ENCODE measurements around the gene RELL2. TPM values are rescaled to one million over a fixed set of nuclear protein-coding genes. Genes with fewer than 3 reads are reported as not detected.

The RELL2 gene
- total RNA-seq, 4 donors from 2014 or later: 4.3 to 10.4 (median 6.4) TPM

DNA sequence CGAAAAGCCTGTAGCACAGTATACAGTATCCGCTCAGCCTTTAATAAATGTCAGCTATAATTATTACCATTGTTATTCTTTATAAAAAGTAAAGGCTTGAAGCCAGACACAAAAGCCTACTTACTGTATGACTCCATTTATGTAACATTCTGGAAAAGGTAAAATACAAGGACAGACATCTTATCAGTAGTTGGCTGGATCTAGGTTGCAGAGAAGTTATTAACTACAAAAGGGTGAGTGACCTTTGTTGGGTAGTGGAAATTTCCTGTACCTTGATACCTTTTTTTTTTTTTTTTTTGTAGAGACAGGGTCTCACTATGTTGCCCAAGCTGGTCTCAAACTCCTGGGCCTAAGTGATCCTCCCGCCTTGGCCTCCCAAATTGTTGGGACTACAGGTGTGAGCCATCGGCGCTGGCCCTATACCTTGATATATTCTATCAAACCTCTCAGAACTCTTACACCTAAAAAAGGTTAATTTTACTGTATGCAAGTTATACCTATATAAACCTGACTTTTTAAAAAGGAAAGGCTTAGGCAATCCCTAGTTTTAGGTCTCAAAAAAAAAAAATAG is 6.1 kb upstream of the RELL2 start:
- DNase-seq: no peak
- H3K4me1 ChIP-seq: peaks cover 11 to 23% (median 17%) of the 10 kb centered on the region in 3 donors
- peaks cover 23 to 73% (median 24%) of the 10 kb centered on the region in 3 donors for H3K36me3 ChIP-seq
- H3K4me3 ChIP-seq: no peak overlapping the region
- intact Hi-C loops (cut with DNase I): no loop called here
- TF ChIP-seq POLR2A (IDR thresholded peaks at IDR 0.05): no peak
- TF ChIP-seq, protein P1, sequence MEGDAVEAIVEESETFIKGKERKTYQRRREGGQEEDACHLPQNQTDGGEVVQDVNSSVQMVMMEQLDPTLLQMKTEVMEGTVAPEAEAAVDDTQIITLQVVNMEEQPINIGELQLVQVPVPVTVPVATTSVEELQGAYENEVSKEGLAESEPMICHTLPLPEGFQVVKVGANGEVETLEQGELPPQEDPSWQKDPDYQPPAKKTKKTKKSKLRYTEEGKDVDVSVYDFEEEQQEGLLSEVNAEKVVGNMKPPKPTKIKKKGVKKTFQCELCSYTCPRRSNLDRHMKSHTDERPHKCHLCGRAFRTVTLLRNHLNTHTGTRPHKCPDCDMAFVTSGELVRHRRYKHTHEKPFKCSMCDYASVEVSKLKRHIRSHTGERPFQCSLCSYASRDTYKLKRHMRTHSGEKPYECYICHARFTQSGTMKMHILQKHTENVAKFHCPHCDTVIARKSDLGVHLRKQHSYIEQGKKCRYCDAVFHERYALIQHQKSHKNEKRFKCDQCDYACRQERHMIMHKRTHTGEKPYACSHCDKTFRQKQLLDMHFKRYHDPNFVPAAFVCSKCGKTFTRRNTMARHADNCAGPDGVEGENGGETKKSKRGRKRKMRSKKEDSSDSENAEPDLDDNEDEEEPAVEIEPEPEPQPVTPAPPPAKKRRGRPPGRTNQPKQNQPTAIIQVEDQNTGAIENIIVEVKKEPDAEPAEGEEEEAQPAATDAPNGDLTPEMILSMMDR (IDR thresholded peaks at IDR 0.05): no peak
- H3K27me3 ChIP-seq: no peaks in the 10 kb centered on the region
- WGBS, 2 donors: 96% methylated on average over 5 of the region's 5 CpGs
- H3K27ac ChIP-seq: no peak overlapping the region
- no peaks in the 10 kb centered on the region for H3K9me3 ChIP-seq

- H3K4me3 ChIP-seq: no peak overlapping the region
- intact Hi-C loops (cut with DNase I): no loop called here
- TF ChIP-seq, protein P1 (IDR thresholded peaks at IDR 0.05): no peak
- TF ChIP-seq POLR2A (IDR thresholded peaks at IDR 0.05): no peak
- no peak for DNase-seq
- H3K27me3 ChIP-seq: no peaks in the 10 kb centered on the region
- H3K36me3 ChIP-seq: peaks cover 13 to 53% (median 22%) of the 10 kb centered on the region in 3 donors
- no peak overlapping the region for H3K27ac ChIP-seq
- H3K4me1 ChIP-seq: peaks cover 22 to 37% (median 24%) of the 10 kb centered on the region in 3 donors
- no peaks in the 10 kb centered on the region for H3K9me3 ChIP-seq
- 83 to 84% methylated on average over 2 of the region's 2 CpGs for WGBS, 2 donors
These were observed 4.1 kb upstream of the RELL2 start for GRCh38 chr5:141632650-141633049.

DNA sequence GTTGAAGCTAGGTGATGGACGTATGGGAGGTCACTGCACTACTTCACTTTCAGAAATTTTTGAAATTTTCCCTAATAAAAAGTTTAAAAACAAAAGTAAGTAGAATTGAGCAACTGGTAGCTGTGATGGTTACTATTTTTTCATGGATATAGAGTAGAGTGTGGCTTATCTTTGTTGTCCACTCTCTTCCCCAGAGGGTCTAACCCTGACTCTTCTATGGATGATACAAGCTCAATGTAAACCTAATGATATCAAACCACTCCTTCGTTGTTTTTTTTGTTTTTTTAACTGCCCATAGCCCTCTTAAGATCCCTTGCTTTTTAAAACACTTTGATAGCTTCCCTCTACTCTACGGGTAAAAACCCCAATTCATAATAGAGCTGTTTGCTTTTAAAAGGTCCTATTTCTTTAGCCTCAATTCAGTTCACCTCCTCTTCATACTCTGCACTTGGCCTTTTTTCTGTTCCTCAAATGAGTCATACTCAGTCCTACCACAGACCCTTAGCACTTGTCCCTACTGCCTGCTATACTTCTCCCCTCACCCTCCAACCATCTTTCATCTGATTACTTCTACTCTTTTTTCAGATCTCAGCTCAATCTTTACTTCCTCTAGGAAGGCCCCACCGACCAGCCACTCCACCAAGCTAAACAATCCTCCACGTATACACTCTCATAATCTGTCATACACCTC is 2.8 kb upstream of the RELL2 start:
- TF ChIP-seq, protein P1 (IDR thresholded peaks at IDR 0.05): no peak
- TF ChIP-seq POLR2A (IDR thresholded peaks at IDR 0.05): no peak
- H3K36me3 ChIP-seq: peaks cover 0 to 40% (median 8%) of the 10 kb centered on the region in 3 donors
- 73 to 77% methylated on average over 5 of the region's 5 CpGs for WGBS, 2 donors
- H3K9me3 ChIP-seq: no peaks in the 10 kb centered on the region
- H3K4me3 ChIP-seq: no peak overlapping the region
- intact Hi-C loops (cut with DNase I): no loop called here
- H3K4me1 ChIP-seq: peaks cover 26 to 50% (median 31%) of the 10 kb centered on the region in 3 donors
- no peaks in the 10 kb centered on the region for H3K27me3 ChIP-seq
- no peak overlapping the region for H3K27ac ChIP-seq
- DNase-seq: no peak

DNA sequence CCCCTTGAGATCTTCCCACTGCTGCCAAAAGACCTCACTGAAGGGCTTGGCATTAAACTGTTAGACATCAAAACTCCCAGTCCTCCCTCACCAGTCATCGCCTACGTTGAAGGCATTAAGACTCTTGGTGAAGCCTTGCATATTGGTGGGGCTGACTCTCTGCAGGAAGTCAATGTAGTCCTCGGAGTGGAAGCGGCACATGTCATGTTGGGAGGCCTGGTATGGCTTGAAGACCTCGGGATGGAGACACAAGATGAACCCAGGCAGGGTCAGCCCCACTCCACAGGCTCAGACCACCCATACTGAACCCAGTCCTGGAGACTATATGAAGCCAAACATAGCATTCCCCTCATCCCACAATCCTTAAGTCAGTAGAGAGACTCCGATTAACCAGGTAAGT is 2.1 kb upstream of the RELL2 start:
- TF ChIP-seq, protein P1 (IDR thresholded peaks at IDR 0.05): no peak
- no peak for TF ChIP-seq POLR2A (IDR thresholded peaks at IDR 0.05)
- WGBS, 2 donors: 80 to 87% methylated on average over 3 to 6 of the region's 6 CpGs
- Histone ChIP-seq H3K27ac (no peak overlapping the region), H3K4me1 (peaks cover 26 to 50% (median 31%) of the 10 kb centered on the region in 3 donors), H3K4me3 (no peak overlapping the region), H3K27me3 (no peaks in the 10 kb centered on the region), H3K9me3 (no peaks in the 10 kb centered on the region), H3K36me3 (peaks cover 0 to 35% (median 1%) of the 10 kb centered on the region in 3 donors)
- intact Hi-C loops (cut with DNase I): no loop called here
- DNase-seq: no peak

- 45 to 62% methylated on average over 7 of the region's 7 CpGs for WGBS, 2 donors
- H3K9me3 ChIP-seq: no peaks in the 10 kb centered on the region
- TF ChIP-seq, protein P1 (IDR thresholded peaks at IDR 0.05): no peak
- no peak for TF ChIP-seq POLR2A (IDR thresholded peaks at IDR 0.05)
- H3K4me1 ChIP-seq: peaks cover 26 to 50% (median 31%) of the 10 kb centered on the region in 3 donors
- peaks cover 0 to 34% (median 0%) of the 10 kb centered on the region in 3 donors for H3K36me3 ChIP-seq
- H3K27ac ChIP-seq: peak overlapping the region in 3 of 4 donors; percentile 86 to 93 (median 92)
- intact Hi-C loops (cut with DNase I): no loop called here
- no peaks in the 10 kb centered on the region for H3K27me3 ChIP-seq
- H3K4me3 ChIP-seq: peak overlapping the region; percentile 77 to 94 (median 88)
- DNase-seq: no peak
These were observed 1.2 kb upstream of the RELL2 start for GRCh38 chr5:141635646-141636045.
